Activated T-cell treated with anti-CD3 and anti-CD28 coated beads, Interleukin-2, amount 50 U/mL, for 4 hours (primary cell): Measurements from ENCODE around the gene ARHGAP1. TPM values are rescaled to one million over a fixed set of nuclear protein-coding genes. Genes with fewer than 3 reads are reported as not detected.
"Not testable (repeated sequence)": the region's sequence is repeated elsewhere in the genome, so short reads cannot be mapped to it uniquely, and the experiment has no call there.

Experiments used
- ATAC-seq, 2 donors: fragments of 200-7000 bp; cut with Tn5 transposase; one replicate each; pipeline ENCODE4 v1.10.0; 2021
- DNase-seq: peaks from one replicate; pipeline ENCODE4 v3.0.0-alpha.2; 2020
- H3K27me3 Mint-ChIP-seq: one replicate; pipeline ENCODE4 v1.8.0; 2021; ENCODE audit warnings: low read depth, mixed read lengths
- H3K36me3 Mint-ChIP-seq: one replicate; pipeline ENCODE4 v1.8.0; 2022; ENCODE audit warnings: mixed read lengths; ENCODE audit not compliant: insufficient read depth
- H3K4me1 Mint-ChIP-seq: one replicate; pipeline ENCODE4 v1.8.0; 2021; ENCODE audit warnings: low read depth, mixed read lengths
- H3K4me3 Mint-ChIP-seq: one replicate; pipeline ENCODE4 v1.8.0; 2021; ENCODE audit warnings: mild to moderate bottlenecking, moderate library complexity, mixed read lengths
- H3K9me3 Mint-ChIP-seq: one replicate; pipeline ENCODE4 v1.8.0; 2021; ENCODE audit warnings: mixed read lengths
- total RNA-seq, 3 donors: library from RNA; stranded (reverse); gene quantifications; one replicate each; pipeline ENCODE4 v1.2.1, GENCODE V29; 2021

Gene ARHGAP1
- total RNA-seq, 3 donors from 2014 or later = 52.9 to 63.8 (median 53.4) TPM

DNA sequence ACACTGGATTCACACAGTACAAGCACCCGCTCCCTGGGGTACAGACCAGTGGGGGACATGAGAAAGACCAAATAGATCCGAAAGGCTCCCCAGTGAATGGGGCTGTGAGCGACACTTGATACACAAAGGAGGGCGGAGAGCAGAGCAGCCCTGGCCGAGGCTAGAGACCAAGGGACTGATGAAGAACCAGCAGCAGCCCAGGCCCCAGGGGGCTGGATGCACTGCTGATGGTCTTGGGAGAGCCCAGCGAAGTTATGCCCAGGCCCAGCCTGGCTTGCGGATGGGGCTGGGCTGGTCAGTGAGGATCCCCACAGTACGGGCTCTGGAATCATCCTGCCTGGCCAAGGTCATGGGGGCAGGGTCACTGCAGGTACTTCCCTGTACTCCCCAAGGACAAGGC lies 23.2 kb downstream of the ARHGAP1 start:
- Mint-ChIP-seq H3K4me3 (no peak overlapping the region), H3K36me3 (peaks cover 25% of the 10 kb centered on the region), H3K27me3 (no peaks in the 10 kb centered on the region), H3K4me1 (peaks cover 49% of the 10 kb centered on the region), H3K9me3 (no peaks in the 10 kb centered on the region)
- ATAC-seq (no peak), DNase-seq (no peak)

- Mint-ChIP-seq H3K4me3 (no peak overlapping the region), H3K9me3 (no peaks in the 10 kb centered on the region), H3K36me3 (peaks cover 29% of the 10 kb centered on the region), H3K4me1 (peaks cover 55% of the 10 kb centered on the region), H3K27me3 (no peaks in the 10 kb centered on the region)
- no peak for ATAC-seq
- DNase-seq = no peak
Observed at GRCh38 chr11:46676436-46677158, 23.8 kb downstream of the ARHGAP1 start.

GRCh38 chr11:46675949-46676348 lies 24.5 kb downstream of the ARHGAP1 start:
- no peak for ATAC-seq
- Mint-ChIP-seq H3K36me3 (peaks cover 29% of the 10 kb centered on the region), H3K4me1 (peaks cover 61% of the 10 kb centered on the region), H3K9me3 (no peaks in the 10 kb centered on the region), H3K4me3 (no peak overlapping the region), H3K27me3 (no peaks in the 10 kb centered on the region)
- no peak for DNase-seq

- Mint-ChIP-seq H3K4me1 (peaks cover 65% of the 10 kb centered on the region), H3K9me3 (no peaks in the 10 kb centered on the region), H3K36me3 (peaks cover 28% of the 10 kb centered on the region), H3K27me3 (no peaks in the 10 kb centered on the region), H3K4me3 (no peak overlapping the region)
- no peak for ATAC-seq
- no peak for DNase-seq
Observed at GRCh38 chr11:46675288-46675851, 25.0 kb downstream of the ARHGAP1 start.

GRCh38 chr11:46674463-46675287 lies 25.7 kb downstream of the ARHGAP1 start:
- no peaks in the 10 kb centered on the region for H3K27me3 Mint-ChIP-seq
- DNase-seq = no peak
- peaks cover 30% of the 10 kb centered on the region for H3K36me3 Mint-ChIP-seq
- no peaks in the 10 kb centered on the region for H3K9me3 Mint-ChIP-seq
- peak in 1 of 2 donors; percentile 24 for ATAC-seq
- peaks cover 70% of the 10 kb centered on the region for H3K4me1 Mint-ChIP-seq
- no peak overlapping the region for H3K4me3 Mint-ChIP-seq

GRCh38 chr11:46673713-46674462 lies 26.5 kb downstream of the ARHGAP1 start:
- Mint-ChIP-seq H3K36me3 (peaks cover 36% of the 10 kb centered on the region), H3K4me3 (no peak overlapping the region), H3K9me3 (no peaks in the 10 kb centered on the region)

GRCh38 chr11:46672381-46672839 lies 28.0 kb downstream of the ARHGAP1 start:
- Mint-ChIP-seq H3K36me3 (peaks cover 34% of the 10 kb centered on the region), H3K9me3 (no peaks in the 10 kb centered on the region), H3K27me3 (no peaks in the 10 kb centered on the region), H3K4me1 (peaks cover 78% of the 10 kb centered on the region), H3K4me3 (no peak overlapping the region)
- ATAC-seq (no peak), DNase-seq (no peak)

More at GRCh38 chr11:46673713-46674462, 26.5 kb downstream of the ARHGAP1 start:
- H3K27me3 Mint-ChIP-seq = no peaks in the 10 kb centered on the region
- peaks cover 76% of the 10 kb centered on the region for H3K4me1 Mint-ChIP-seq
- ATAC-seq = no peak
- no peak for DNase-seq

DNA sequence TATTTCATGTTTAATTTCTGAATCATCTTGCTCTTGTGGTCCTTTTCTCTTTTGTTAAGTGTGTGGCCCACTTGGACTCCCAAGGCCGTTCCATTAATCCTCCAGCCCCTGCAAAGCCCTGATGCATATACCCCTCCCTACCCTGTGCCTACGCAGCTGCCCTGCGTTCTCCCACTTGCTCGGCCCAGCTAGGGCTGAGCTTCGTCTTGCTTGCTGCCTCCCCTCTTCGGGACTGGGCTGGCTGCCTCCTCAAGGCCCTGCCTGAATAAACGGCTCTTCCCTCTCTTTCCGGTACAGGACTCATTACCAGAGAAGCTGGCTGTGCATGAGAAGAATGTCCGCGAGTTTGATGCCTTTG lies 28.5 kb downstream of the ARHGAP1 start:
- Mint-ChIP-seq H3K36me3 (peaks cover 31% of the 10 kb centered on the region), H3K4me3 (no peak overlapping the region)

DNA sequence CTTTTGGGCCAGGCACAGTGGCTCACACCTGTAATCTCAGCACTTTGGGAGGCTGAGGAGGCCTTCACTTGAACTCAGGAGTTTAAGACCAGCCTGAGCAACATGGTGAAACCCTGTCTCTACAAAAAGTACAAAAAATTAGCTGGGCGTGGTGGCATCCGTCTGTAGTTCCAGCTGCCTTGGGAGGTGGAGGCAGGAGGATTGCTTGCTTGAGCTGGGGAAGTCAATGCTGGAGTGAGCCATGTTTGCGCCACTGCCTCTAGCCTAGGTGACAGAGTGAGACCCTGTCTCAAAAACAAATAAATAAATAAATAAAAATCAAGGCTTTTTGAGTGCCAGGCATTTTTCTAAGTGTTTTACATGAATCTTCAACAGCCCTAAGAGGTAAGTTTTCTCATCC lies 29.9 kb downstream of the ARHGAP1 start:
- not testable (repeated sequence) for ATAC-seq, H3K27me3 Mint-ChIP-seq, H3K4me3 Mint-ChIP-seq, H3K9me3 Mint-ChIP-seq, DNase-seq
- H3K36me3 Mint-ChIP-seq = peaks cover 38% of the 10 kb centered on the region
- H3K4me1 Mint-ChIP-seq = peaks cover 62% of the 10 kb centered on the region

More for the DNA sequence above, 28.5 kb downstream of the ARHGAP1 start:
- no peaks in the 10 kb centered on the region for H3K27me3 Mint-ChIP-seq
- ATAC-seq (no peak), DNase-seq (no peak)
- H3K4me1 Mint-ChIP-seq = peaks cover 73% of the 10 kb centered on the region
- H3K9me3 Mint-ChIP-seq = no peaks in the 10 kb centered on the region

GRCh38 chr11:46669711-46670139 lies 30.7 kb downstream of the ARHGAP1 start:
- no peak for ATAC-seq
- H3K27me3 Mint-ChIP-seq = no peaks in the 10 kb centered on the region
- DNase-seq = no peak
- H3K36me3 Mint-ChIP-seq = peaks cover 41% of the 10 kb centered on the region
- peaks cover 54% of the 10 kb centered on the region for H3K4me1 Mint-ChIP-seq
- no peaks in the 10 kb centered on the region for H3K9me3 Mint-ChIP-seq
- peak overlapping the region; percentile 35 for H3K4me3 Mint-ChIP-seq

GRCh38 chr11:46668480-46669085 lies 31.8 kb downstream of the ARHGAP1 start:
- DNase-seq (no peak), ATAC-seq (no peak)
- no peaks in the 10 kb centered on the region for H3K27me3 Mint-ChIP-seq
- no peaks in the 10 kb centered on the region for H3K9me3 Mint-ChIP-seq
- H3K4me1 Mint-ChIP-seq = peaks cover 44% of the 10 kb centered on the region
- H3K4me3 Mint-ChIP-seq = no peak overlapping the region
- H3K36me3 Mint-ChIP-seq = peaks cover 45% of the 10 kb centered on the region

- no peak for DNase-seq
- Mint-ChIP-seq H3K9me3 (no peaks in the 10 kb centered on the region), H3K4me3 (no peak overlapping the region), H3K36me3 (peaks cover 46% of the 10 kb centered on the region), H3K4me1 (peaks cover 29% of the 10 kb centered on the region), H3K27me3 (no peaks in the 10 kb centered on the region)
- ATAC-seq = no peak
Observed at GRCh38 chr11:46667043-46667481, 33.4 kb downstream of the ARHGAP1 start.

DNA sequence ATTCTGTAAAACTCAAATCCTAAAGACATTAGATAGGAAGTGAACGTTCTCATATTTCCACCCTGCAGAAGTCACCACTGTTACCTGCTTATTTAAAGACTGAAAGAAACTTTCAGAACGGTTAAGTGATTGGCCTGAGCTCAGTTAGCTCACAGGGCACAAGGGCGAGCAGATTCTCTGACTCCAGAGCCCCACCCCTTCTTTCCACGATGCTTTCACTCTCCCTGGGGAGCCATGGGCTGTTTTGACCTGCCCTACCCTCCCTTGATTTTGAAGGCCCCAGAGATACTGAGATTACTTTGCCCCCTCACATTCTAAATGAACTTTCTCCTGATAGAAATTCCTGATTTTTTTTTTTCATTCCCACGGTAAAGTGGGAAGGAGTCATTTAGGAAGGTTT lies 33.9 kb downstream of the ARHGAP1 start:
- no peak for ATAC-seq
- Mint-ChIP-seq H3K36me3 (peaks cover 42% of the 10 kb centered on the region), H3K4me1 (peaks cover 23% of the 10 kb centered on the region), H3K27me3 (no peaks in the 10 kb centered on the region), H3K9me3 (no peaks in the 10 kb centered on the region), H3K4me3 (no peak overlapping the region)
- DNase-seq = no peak
